ENCODE data around the gene BEAN1.

The BEAN1 gene

GRCh38 chr16:66427036-66427860, at the start of gene BEAN1:
TSS of gene BEAN1 (plus strand) at chr16:66427295. CDS start at chr16:66437677, 10,382 bp downstream.
- DNase-seq: no peak

GRCh38 chr16:66377324-66377723, 49.8 kb upstream of the BEAN1 start:
- DNase-seq: no peak

- no peak for DNase-seq
These were observed 48.1 kb upstream of the BEAN1 start for GRCh38 chr16:66378741-66379570.

- no peak for DNase-seq
These were observed 47.5 kb upstream of the BEAN1 start for GRCh38 chr16:66379571-66379941.

GRCh38 chr16:66380421-66380820, 46.7 kb upstream of the BEAN1 start:
- DNase-seq: no peak

GRCh38 chr16:66381585-66382170, 45.4 kb upstream of the BEAN1 start:
- no peak for DNase-seq

GRCh38 chr16:66382171-66382965, 44.7 kb upstream of the BEAN1 start:
- no peak for DNase-seq

GRCh38 chr16:66382966-66383299, 44.2 kb upstream of the BEAN1 start:
- DNase-seq: no peak

GRCh38 chr16:66383551-66383950, 43.5 kb upstream of the BEAN1 start:
- DNase-seq: no peak

GRCh38 chr16:66385415-66385814, 41.7 kb upstream of the BEAN1 start:
- no peak for DNase-seq

GRCh38 chr16:66386629-66387622, 40.2 kb upstream of the BEAN1 start:
- DNase-seq: no peak

GRCh38 chr16:66387817-66388332, 39.2 kb upstream of the BEAN1 start:
- DNase-seq: no peak

GRCh38 chr16:66388350-66389139, 38.5 kb upstream of the BEAN1 start:
- no peak for DNase-seq

- DNase-seq: no peak
These were observed 37.6 kb upstream of the BEAN1 start for GRCh38 chr16:66389256-66390176.

- no peak for DNase-seq
These were observed 36.6 kb upstream of the BEAN1 start for GRCh38 chr16:66390346-66391108.

GRCh38 chr16:66391726-66392670, 35.1 kb upstream of the BEAN1 start:
- DNase-seq: no peak

- no peak for DNase-seq
These were observed 31.1 kb upstream of the BEAN1 start for GRCh38 chr16:66395806-66396555.
